ENCODE results near the gene GBE1.

The GBE1 gene

DNA sequence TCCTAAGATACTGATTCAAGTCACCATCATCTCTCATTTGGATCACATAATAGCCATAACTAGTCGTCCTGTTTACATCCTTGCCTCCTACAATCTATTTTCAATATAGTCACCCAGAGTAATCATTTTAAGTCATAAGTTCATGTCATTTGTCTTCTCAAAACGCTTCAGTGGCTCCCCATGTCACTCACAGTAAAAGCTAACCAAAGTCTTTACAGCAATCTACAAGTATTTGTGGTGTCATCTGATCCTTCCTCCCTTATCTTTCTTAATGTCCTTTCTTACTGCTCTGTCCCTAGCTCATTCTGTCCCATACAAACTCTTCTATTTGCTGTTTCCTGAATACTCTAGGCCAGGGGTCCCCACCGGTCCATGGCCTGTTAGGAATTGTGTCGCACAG is 28.8 kb downstream of the GBE1 start:
- H3K4me3 ChIP-seq (ENCODE audit: low read length): no peak overlapping the region
- no peaks in the 10 kb centered on the region for H3K36me3 ChIP-seq (ENCODE audit: insufficient read depth, low read length)
- no peaks in the 10 kb centered on the region for H3K4me1 ChIP-seq (ENCODE audit: insufficient read depth, low read length)
- 83% methylated on average over 4 of the region's 4 CpGs for WGBS
- no peaks in the 10 kb centered on the region for H3K27me3 ChIP-seq (ENCODE audit: insufficient read depth, low read length)
- 0 out of 2 replicates have a peak, but pooled peaks cover 2% of the 10 kb centered on the region for H3K9me3 ChIP-seq (ENCODE audit: insufficient read depth, low read depth, low read length)
- H3K27ac ChIP-seq (ENCODE audit: low read depth, low read length): no peak overlapping the region
- H3K9ac ChIP-seq (ENCODE audit: low read depth, low read length): no peak overlapping the region

DNA sequence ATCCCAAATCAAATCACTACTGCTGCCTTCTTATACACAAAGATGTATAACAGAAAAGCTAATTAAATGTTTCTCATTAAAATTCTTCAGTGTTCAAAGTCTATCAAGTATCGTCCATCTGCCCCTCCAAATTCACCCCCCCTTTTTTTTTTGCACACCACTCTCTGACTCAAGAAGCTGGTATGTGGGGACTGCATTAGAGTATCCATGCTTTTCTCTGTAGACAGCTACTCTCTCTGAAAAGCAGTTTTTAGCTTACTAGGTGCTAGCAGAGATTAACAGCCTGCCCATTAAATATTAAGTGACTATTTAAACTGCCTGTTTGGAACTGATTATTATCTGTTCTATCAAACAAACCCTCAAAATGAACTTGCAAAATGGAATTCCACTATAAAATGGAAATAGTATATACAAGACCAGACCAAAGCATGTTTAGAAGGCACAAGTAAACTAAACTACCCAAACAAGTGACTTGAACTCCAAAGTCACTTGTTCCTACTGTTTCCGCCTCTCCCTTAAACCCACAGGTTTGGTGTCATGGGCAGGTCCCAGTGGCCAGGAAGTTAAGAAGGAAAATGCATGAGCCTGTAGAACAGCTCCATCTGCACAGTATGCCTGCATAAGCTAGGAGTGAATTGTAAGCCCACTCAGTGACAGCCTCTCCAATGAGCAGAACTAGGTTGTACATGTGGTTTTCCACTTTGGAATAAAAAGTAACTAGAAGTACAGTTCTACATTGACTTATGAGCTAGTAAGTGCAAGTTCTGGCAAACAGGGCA is 32.5 kb downstream of the GBE1 start:
- 0 out of 2 replicates have a peak, but pooled peaks cover 2% of the 10 kb centered on the region for H3K9me3 ChIP-seq (ENCODE audit: insufficient read depth, low read depth, low read length)
- no peaks in the 10 kb centered on the region; the same call in 1 of the 2 replicates for H3K4me1 ChIP-seq (ENCODE audit: insufficient read depth, low read length)
- no peaks in the 10 kb centered on the region for H3K36me3 ChIP-seq (ENCODE audit: insufficient read depth, low read length)
- no peaks in the 10 kb centered on the region for H3K27me3 ChIP-seq (ENCODE audit: insufficient read depth, low read length)
- H3K4me3 ChIP-seq (ENCODE audit: low read length): no peak overlapping the region
- no peak overlapping the region for H3K9ac ChIP-seq (ENCODE audit: low read depth, low read length)
- H3K27ac ChIP-seq (ENCODE audit: low read depth, low read length): no peak overlapping the region
- WGBS: 95% methylated on average over 2 of the region's 2 CpGs

DNA sequence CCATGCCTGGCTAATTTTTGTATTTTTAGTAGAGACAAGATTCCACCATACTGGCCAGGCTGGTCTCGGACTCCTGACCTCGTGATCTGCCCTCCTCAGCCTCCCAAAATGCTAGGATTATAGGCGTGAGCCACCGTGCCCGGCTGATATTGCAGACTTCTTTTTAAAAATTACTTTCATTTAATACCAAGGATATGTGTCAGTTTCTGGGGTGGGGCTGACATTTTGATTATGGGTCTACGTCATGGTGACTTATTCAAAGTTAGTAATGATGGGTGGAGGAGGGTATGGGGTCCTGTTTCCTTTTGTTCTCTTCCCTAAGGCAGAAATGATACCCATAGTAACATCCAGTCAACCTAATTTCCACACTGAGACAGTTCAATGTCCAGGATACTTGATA is 34.7 kb downstream of the GBE1 start:
- Histone ChIP-seq H3K9ac (ENCODE audit: low read depth, low read length) (no peak overlapping the region), H3K27me3 (ENCODE audit: insufficient read depth, low read length) (no peaks in the 10 kb centered on the region), H3K9me3 (ENCODE audit: insufficient read depth, low read depth, low read length) (no peaks in the 10 kb centered on the region), H3K36me3 (ENCODE audit: insufficient read depth, low read length) (no peaks in the 10 kb centered on the region), H3K4me1 (ENCODE audit: insufficient read depth, low read length) (peaks cover 5% of the 10 kb centered on the region; the same call in 1 of the 2 replicates), H3K4me3 (ENCODE audit: low read length) (no peak overlapping the region), H3K27ac (ENCODE audit: low read depth, low read length) (no peak overlapping the region)
- WGBS: 79% methylated on average over 6 of the region's 6 CpGs

DNA sequence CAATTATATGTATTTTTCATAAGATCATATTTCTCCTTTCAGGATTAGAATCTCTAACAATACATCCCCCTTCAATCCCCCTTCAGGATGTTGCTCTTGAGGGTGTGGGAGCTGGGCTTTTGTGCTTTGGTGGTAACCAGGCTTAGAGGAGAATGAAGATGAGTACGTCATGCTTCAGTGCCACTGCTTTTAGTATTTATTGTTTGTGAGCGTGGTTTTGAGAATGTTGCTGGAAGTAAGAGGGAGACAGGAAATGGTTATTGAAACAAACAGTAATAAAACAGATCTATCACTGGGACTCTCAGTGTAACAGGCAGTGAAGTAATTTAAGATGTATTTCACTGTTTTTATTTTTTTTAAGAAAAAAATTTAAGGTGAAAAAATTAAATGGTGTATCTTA is 35.3 kb downstream of the GBE1 start:
- H3K4me1 ChIP-seq (ENCODE audit: insufficient read depth, low read length): peaks cover 5% of the 10 kb centered on the region; the same call in 1 of the 2 replicates
- H3K4me3 ChIP-seq (ENCODE audit: low read length): no peak overlapping the region
- no peak overlapping the region for H3K9ac ChIP-seq (ENCODE audit: low read depth, low read length)
- no peaks in the 10 kb centered on the region for H3K36me3 ChIP-seq (ENCODE audit: insufficient read depth, low read length)
- no peaks in the 10 kb centered on the region for H3K9me3 ChIP-seq (ENCODE audit: insufficient read depth, low read depth, low read length)
- H3K27me3 ChIP-seq (ENCODE audit: insufficient read depth, low read length): no peaks in the 10 kb centered on the region
- WGBS: 91% methylated on average over 2 of the region's 2 CpGs
- H3K27ac ChIP-seq (ENCODE audit: low read depth, low read length): no peak overlapping the region

DNA sequence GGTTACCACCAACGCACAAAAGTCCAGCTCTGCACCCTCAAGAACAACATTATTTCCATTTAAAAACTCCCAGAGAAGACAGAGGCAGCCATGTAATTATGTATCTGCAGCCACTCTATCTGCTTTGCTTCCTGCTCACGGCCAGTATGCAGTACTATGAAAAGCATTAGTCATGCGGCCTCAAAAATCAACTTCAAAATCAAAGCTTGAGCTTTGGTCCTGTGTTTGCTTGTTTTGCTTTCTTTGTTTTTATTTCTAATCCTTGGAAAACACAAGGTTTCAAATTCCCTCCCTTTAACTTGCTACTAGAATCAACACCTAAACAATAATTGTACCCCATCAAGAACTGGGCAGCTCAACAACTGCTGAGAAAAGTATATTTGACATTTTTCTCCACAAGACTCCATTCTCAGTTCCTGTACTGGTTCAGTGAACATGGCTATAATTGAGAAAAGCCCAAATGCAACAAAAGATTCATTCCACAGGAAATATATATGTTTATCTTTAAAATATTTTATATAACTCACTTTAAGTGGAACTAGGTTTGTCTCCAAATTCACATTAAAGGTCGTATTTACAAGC is 37.6 kb downstream of the GBE1 start:
- H3K4me1 ChIP-seq (ENCODE audit: insufficient read depth, low read length): peaks cover 5% of the 10 kb centered on the region; the same call in 1 of the 2 replicates
- H3K27me3 ChIP-seq (ENCODE audit: insufficient read depth, low read length): no peaks in the 10 kb centered on the region
- H3K9me3 ChIP-seq (ENCODE audit: insufficient read depth, low read depth, low read length): no peaks in the 10 kb centered on the region
- H3K4me3 ChIP-seq (ENCODE audit: low read length): no peak overlapping the region
- H3K36me3 ChIP-seq (ENCODE audit: insufficient read depth, low read length): no peaks in the 10 kb centered on the region
- H3K9ac ChIP-seq (ENCODE audit: low read depth, low read length): no peak overlapping the region
- H3K27ac ChIP-seq (ENCODE audit: low read depth, low read length): no peak overlapping the region
- WGBS: 85% methylated on average over 3 of the region's 4 CpGs

DNA sequence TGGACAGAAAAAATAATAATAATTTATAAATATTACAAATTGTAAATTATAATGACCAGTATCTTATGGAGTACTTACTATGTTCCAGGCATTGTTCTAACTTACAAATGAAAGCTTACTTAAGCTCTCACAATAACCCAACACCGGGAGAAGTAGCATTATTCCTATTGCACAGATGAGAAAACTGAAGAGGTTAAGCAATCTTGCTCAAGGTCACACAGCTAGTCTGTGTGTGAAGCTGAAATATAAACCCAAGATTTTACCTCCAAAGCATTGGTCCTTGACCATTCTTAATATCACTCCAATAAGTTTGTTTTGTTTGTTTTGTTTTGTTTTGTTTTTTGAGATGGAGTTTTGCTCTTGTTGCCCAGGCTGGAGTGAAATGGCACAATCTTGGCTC is 43.1 kb downstream of the GBE1 start:
- Histone ChIP-seq H3K9ac (ENCODE audit: low read depth, low read length) (no peak overlapping the region), H3K9me3 (ENCODE audit: insufficient read depth, low read depth, low read length) (no peaks in the 10 kb centered on the region), H3K27me3 (ENCODE audit: insufficient read depth, low read length) (no peaks in the 10 kb centered on the region), H3K27ac (ENCODE audit: low read depth, low read length) (no peak overlapping the region), H3K36me3 (ENCODE audit: insufficient read depth, low read length) (no peaks in the 10 kb centered on the region), H3K4me3 (ENCODE audit: low read length) (no peak overlapping the region), H3K4me1 (ENCODE audit: insufficient read depth, low read length) (no peaks in the 10 kb centered on the region)
- whole genome bisulfite sequencing: 90% methylated on average over 1 of the region's 1 CpG

DNA sequence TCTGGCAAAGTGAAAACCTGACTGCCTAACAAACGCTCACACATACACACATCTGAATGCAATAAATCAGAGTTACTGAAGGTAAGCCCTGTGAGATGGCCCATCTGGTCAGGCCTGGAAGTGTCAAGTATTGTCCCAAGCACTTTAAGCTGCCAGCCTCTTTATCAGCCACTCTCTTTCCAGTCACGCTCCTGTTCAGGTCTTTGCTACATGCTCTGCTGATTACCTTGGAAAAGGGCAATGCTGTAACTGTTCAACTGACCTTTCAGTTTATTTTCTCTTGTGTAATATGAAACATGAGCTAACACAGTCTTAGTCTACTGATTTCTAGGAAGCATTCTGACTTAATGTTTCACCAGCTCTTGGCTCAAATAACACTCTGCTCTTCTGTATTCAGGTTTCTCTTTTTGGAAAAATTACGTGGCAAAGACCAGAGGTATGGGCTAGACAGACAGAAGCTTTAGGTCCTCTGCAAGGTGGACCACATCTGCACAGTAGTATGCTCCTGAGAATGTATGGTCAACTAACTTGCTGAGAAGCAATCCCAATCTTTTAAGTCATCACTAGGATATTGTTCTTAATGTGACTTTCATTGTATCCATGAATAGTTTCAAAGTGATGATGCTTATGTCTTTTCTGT is 44.5 kb downstream of the GBE1 start:
- WGBS: 92% methylated on average over 3 of the region's 3 CpGs
- Histone ChIP-seq H3K9me3 (ENCODE audit: insufficient read depth, low read depth, low read length) (no peaks in the 10 kb centered on the region), H3K4me3 (ENCODE audit: low read length) (no peak overlapping the region), H3K27ac (ENCODE audit: low read depth, low read length) (no peak overlapping the region), H3K36me3 (ENCODE audit: insufficient read depth, low read length) (no peaks in the 10 kb centered on the region), H3K27me3 (ENCODE audit: insufficient read depth, low read length) (no peaks in the 10 kb centered on the region), H3K9ac (ENCODE audit: low read depth, low read length) (no peak overlapping the region), H3K4me1 (ENCODE audit: insufficient read depth, low read length) (no peaks in the 10 kb centered on the region)

DNA sequence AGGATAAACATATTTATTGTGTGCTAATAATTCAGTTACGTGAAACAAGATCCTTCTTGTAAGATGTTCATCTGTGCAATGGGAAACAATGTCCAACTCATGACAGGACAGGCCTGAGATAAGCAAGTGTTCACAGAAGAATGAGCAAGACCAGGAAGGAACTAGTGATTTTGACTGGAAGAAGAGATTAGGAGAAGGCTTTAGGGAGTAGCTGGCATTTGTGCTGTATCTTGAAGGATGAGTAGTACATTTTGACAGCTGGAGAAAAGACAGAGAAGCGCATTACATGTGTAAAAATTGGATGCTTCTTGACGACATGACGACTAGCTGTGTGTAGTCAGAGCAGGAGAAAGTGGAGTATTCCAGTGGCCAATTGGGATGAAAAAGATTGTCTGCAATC is 48.4 kb downstream of the GBE1 start:
- Histone ChIP-seq H3K36me3 (ENCODE audit: insufficient read depth, low read length) (no peaks in the 10 kb centered on the region), H3K4me3 (ENCODE audit: low read length) (no peak overlapping the region), H3K27ac (ENCODE audit: low read depth, low read length) (no peak overlapping the region), H3K4me1 (ENCODE audit: insufficient read depth, low read length) (no peaks in the 10 kb centered on the region), H3K9me3 (ENCODE audit: insufficient read depth, low read depth, low read length) (no peaks in the 10 kb centered on the region), H3K27me3 (ENCODE audit: insufficient read depth, low read length) (no peaks in the 10 kb centered on the region), H3K9ac (ENCODE audit: low read depth, low read length) (no peak overlapping the region)
- WGBS: 97% methylated on average over 4 of the region's 4 CpGs

DNA sequence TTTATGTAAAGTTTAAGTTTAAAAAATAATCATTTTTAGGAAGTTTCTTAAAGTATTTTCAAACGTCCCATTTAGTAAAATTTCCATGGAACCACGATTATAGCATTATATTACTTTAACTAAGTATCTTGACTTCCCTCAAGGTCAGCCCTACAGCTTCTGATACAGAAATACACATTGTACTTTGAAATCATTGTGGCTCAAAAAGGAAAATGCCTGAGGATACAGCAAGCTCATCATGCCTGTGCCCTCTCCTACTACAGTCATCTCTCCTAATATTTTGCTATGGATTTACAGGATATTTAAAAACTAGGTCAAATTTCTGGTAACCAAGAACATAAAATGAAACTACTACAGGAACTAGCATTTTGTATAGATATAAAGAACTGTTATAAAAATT is 51.8 kb downstream of the GBE1 start:
- Histone ChIP-seq H3K4me3 (ENCODE audit: low read length) (no peak overlapping the region), H3K27me3 (ENCODE audit: insufficient read depth, low read length) (no peaks in the 10 kb centered on the region), H3K27ac (ENCODE audit: low read depth, low read length) (no peak overlapping the region), H3K4me1 (ENCODE audit: insufficient read depth, low read length) (no peaks in the 10 kb centered on the region), H3K9me3 (ENCODE audit: insufficient read depth, low read depth, low read length) (no peaks in the 10 kb centered on the region), H3K9ac (ENCODE audit: low read depth, low read length) (no peak overlapping the region), H3K36me3 (ENCODE audit: insufficient read depth, low read length) (no peaks in the 10 kb centered on the region)
- 74% methylated on average over 2 of the region's 2 CpGs for WGBS

DNA sequence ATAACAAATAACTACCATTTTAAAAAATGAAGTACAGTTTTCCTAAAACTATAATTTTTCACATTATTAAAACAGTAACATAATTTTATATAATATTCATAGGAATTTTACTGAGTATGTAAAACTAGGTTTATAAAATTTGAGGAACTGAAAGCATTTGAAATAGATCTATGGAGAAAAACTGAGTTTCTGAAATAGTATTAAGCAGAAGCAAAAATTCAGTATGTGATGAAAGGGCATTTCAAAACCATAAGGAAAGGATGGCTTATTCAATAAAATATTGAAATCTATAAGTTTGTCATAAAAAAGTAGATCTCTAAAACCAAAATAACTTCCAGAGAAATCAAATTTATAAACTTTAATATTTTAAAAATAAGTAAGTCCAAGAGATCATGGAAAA is 53.4 kb downstream of the GBE1 start:
- H3K27ac ChIP-seq (ENCODE audit: low read depth, low read length): no peak overlapping the region
- H3K36me3 ChIP-seq (ENCODE audit: insufficient read depth, low read length): no peaks in the 10 kb centered on the region
- no peaks in the 10 kb centered on the region for H3K4me1 ChIP-seq (ENCODE audit: insufficient read depth, low read length)
- H3K27me3 ChIP-seq (ENCODE audit: insufficient read depth, low read length): no peaks in the 10 kb centered on the region
- H3K9ac ChIP-seq (ENCODE audit: low read depth, low read length): no peak overlapping the region
- no peaks in the 10 kb centered on the region for H3K9me3 ChIP-seq (ENCODE audit: insufficient read depth, low read depth, low read length)
- H3K4me3 ChIP-seq (ENCODE audit: low read length): no peak overlapping the region

DNA sequence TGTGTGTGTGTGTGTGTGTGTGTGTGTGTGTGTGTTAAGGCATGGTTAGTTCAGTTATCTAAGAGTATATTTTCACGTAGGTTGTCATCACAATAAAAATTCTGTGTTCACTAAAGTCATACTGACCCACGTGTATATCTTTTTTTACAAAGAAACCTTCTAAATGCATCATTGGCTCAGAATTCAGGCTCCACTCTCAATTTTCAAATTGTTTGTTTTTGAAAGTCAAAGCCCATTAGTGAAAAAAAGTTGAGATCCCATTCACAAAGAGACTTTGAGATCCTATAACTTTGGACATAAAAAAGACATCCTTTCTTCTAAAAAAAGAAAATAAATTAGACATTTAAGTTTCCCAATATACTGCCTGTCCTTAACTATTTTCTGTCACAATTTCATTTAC is 59.3 kb downstream of the GBE1 start:
- H3K27me3 ChIP-seq (ENCODE audit: insufficient read depth, low read length): no peaks in the 10 kb centered on the region
- H3K36me3 ChIP-seq (ENCODE audit: insufficient read depth, low read length): no peaks in the 10 kb centered on the region
- no peak overlapping the region for H3K9ac ChIP-seq (ENCODE audit: low read depth, low read length)
- no peaks in the 10 kb centered on the region for H3K4me1 ChIP-seq (ENCODE audit: insufficient read depth, low read length)
- H3K4me3 ChIP-seq (ENCODE audit: low read length): no peak overlapping the region
- no peaks in the 10 kb centered on the region for H3K9me3 ChIP-seq (ENCODE audit: insufficient read depth, low read depth, low read length)
- no peak overlapping the region for H3K27ac ChIP-seq (ENCODE audit: low read depth, low read length)
- 97% methylated on average over 2 of the region's 2 CpGs for WGBS
